Peyer's patch (tissue), 4 donors: ENCODE results near the gene SCNN1B. TPM values are rescaled to one million over a fixed set of nuclear protein-coding genes. Genes with fewer than 3 reads are reported as not detected.

Source experiments
- DNase-seq, 3 donors: peaks; one replicate each; pipeline ENCODE4 v3.0.0-alpha.2; 2017 to 2019
- H3K27ac ChIP-seq, 4 donors: fragments of 200-600 bp; sonication (generic); one replicate each; pipeline ENCODE4 v1.5.1; 2016 to 2019
- H3K27me3 ChIP-seq, 2 donors: fragments of 200-600 bp; sonication (generic); one replicate each; pipeline ENCODE4 v1.5.1; 2019
- H3K36me3 ChIP-seq, 3 donors: fragments of 200-600 bp; sonication (generic); one replicate each; pipeline ENCODE4 v1.5.1; 2016 to 2019
- H3K4me1 ChIP-seq, 4 donors: fragments of 200-600 bp; sonication (generic); one replicate each; pipeline ENCODE4 v1.5.1; 2016 to 2019
- H3K4me3 ChIP-seq, 4 donors: fragments of 200-600 bp; sonication (generic); 1 replicate in 3 of 4; 2 replicates in 1 of 4; pipeline ENCODE4 v1.5.1; 2016 to 2019; ENCODE audit warnings: mild to moderate bottlenecking in 1 of 4
- H3K9me3 ChIP-seq, 4 donors: fragments of 200-600 bp; sonication (generic); one replicate each; pipeline ENCODE4 v1.5.1; 2016 to 2019; ENCODE audit warnings: mild to moderate bottlenecking in 1 of 4
- POLR2A ChIP-seq, 2 donors: fragments of 450-650 bp; IDR thresholded peaks; one replicate each; pipeline ENCODE4 v1.5.1; 2017; ENCODE audit warnings: antibody characterized with exemption in 2 of 2, mild to moderate bottlenecking in 2 of 2, moderate library complexity in 2 of 2
- total RNA-seq, 4 donors: library from RNA; depleted of rRNA; stranded (reverse); fragments of >200 nt; gene quantifications; one replicate each; pipeline ENCODE4 v1.1.0, GENCODE V29; 2016
- TF ChIP-seq, protein P1 (sequence below), 6 experiments: fragments of 450-650 bp in 4 of 6; fragments of 200-600 bp in 2 of 6; sonication (generic) in 1 of 6; IDR thresholded peaks; one replicate each; pipeline ENCODE4 v1.5.1; 2017 to 2019; ENCODE audit warnings: antibody characterized with exemption in 6 of 6, mild to moderate bottlenecking in 3 of 6, moderate library complexity in 1 of 6

Gene SCNN1B
- total RNA-seq, 4 donors from 2014 or later: 4.3 to 9.6 (median 6.6) TPM; not detected in 1

DNA sequence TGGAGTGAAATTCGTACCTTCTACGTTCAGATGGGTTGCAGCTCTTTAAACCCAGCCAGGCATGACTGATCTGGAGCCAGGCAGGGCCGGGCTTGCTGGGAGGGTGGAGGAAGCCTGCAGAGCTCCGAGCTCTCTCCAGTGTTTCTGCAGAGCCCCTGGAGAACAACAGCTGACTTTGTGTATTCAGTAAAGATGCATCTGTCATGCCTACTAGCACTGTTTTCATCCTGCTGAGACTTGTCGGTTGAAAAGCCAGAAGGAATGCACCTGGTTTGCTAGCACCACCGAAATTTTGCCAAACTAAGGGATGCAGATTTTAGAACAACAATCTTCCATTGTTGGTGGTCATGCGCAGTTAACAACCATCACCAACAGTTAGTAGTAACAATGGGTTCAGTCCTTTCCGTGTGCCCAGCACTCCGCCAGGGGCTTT is 22.4 kb upstream of the SCNN1B start:
- no peaks in the 10 kb centered on the region for H3K4me1 ChIP-seq
- no peak overlapping the region for H3K4me3 ChIP-seq
- no peak for TF ChIP-seq POLR2A (IDR thresholded peaks at IDR 0.05)
- TF ChIP-seq, protein P1, sequence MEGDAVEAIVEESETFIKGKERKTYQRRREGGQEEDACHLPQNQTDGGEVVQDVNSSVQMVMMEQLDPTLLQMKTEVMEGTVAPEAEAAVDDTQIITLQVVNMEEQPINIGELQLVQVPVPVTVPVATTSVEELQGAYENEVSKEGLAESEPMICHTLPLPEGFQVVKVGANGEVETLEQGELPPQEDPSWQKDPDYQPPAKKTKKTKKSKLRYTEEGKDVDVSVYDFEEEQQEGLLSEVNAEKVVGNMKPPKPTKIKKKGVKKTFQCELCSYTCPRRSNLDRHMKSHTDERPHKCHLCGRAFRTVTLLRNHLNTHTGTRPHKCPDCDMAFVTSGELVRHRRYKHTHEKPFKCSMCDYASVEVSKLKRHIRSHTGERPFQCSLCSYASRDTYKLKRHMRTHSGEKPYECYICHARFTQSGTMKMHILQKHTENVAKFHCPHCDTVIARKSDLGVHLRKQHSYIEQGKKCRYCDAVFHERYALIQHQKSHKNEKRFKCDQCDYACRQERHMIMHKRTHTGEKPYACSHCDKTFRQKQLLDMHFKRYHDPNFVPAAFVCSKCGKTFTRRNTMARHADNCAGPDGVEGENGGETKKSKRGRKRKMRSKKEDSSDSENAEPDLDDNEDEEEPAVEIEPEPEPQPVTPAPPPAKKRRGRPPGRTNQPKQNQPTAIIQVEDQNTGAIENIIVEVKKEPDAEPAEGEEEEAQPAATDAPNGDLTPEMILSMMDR (IDR thresholded peaks at IDR 0.05): no peak
- H3K27ac ChIP-seq: no peak overlapping the region
- H3K27me3 ChIP-seq: no peaks in the 10 kb centered on the region
- H3K9me3 ChIP-seq: no peaks in the 10 kb centered on the region
- H3K36me3 ChIP-seq: no peaks in the 10 kb centered on the region
- no peak for DNase-seq

DNA sequence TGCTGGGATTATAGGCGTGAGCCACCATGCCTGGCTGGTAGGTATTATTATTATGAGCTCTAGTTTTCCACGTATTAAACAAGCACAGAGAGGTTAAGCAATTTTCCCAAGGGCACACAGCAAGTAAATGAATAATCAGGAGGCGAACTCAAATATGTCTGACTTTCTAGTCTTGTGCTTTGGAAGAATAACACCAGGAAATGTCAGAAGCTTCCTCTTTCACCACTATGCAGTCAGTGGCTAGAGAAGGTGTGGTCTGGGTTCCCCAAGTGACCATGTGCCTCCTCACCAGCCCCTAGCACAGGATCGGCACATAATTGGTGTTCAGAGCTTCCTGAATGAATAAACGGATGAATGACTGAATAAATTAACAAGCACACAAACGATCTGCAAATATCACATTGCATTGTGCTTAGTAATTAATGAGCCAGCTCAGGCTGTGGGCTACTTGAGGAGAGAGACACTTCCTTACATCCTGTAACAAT is 21.6 kb upstream of the SCNN1B start:
- Histone ChIP-seq H3K4me1 (no peaks in the 10 kb centered on the region), H3K4me3 (no peak overlapping the region), H3K27ac (no peak overlapping the region), H3K27me3 (no peaks in the 10 kb centered on the region), H3K36me3 (no peaks in the 10 kb centered on the region), H3K9me3 (no peaks in the 10 kb centered on the region)
- DNase-seq: no peak
- TF ChIP-seq, protein P1 (IDR thresholded peaks at IDR 0.05): no peak
- no peak for TF ChIP-seq POLR2A (IDR thresholded peaks at IDR 0.05)

DNA sequence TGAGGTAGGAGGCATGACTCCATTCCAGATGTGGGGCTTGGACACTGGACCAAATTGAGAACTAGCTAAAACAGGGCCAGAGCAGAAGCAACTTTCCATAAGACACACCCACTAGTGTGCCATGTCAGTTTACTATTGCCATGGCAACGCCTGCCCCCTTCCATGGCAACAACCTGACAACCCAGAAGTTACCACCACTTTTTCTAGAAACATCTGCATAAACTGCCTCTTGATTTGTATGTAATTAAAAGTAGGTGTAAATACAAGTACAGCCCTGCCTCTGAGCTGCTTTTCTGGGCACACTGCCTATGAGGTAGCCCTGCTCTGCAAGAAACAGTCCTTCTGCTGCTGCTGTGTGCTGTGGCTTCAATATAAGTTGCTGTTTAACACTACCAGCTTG is 19.5 kb upstream of the SCNN1B start:
- no peaks in the 10 kb centered on the region for H3K36me3 ChIP-seq
- H3K9me3 ChIP-seq: no peaks in the 10 kb centered on the region
- H3K4me3 ChIP-seq: no peak overlapping the region
- DNase-seq: no peak
- no peak overlapping the region for H3K27ac ChIP-seq
- no peaks in the 10 kb centered on the region for H3K4me1 ChIP-seq
- H3K27me3 ChIP-seq: no peaks in the 10 kb centered on the region
- TF ChIP-seq POLR2A (IDR thresholded peaks at IDR 0.05): no peak
- TF ChIP-seq, protein P1 (IDR thresholded peaks at IDR 0.05): no peak

DNA sequence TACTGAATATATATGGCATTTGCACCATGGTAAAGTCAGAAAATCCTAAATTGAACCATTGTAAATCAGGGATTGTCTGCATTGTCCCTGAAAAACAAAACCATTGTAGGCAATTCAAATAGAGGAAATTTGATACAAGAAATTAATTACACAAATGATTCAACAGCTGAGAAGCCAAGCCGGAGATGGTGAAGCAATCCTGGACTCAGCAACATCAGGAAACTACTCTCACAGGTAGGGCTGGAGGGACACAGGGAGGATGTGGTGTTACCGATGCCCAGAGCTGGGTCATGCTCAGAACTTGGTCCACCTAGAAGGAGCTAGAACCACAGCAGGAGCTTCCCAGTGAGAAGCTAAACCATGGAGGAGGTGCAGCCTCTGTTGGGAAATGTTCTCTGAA is 18.5 kb upstream of the SCNN1B start:
- H3K9me3 ChIP-seq: no peaks in the 10 kb centered on the region
- DNase-seq: no peak
- no peaks in the 10 kb centered on the region for H3K4me1 ChIP-seq

DNA sequence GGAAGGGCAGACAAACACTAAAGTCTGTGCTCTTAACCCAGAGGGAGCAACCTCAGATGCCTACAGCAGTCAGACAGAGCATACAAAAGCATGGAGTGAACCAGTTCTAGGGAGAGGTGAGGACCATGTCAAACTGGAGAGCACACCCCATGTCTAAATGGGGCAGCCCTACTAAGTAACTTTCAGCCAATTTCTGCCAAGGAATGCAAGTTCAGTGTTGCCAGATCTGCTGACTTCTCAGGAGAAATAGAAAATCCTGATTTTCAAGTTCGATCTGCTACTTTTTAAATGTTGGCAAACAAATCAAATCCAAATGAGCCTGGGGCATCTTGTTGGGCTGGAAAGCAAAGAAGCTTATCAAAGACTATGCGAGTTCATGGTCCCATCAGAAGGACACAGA is 17.5 kb upstream of the SCNN1B start:
- DNase-seq: no peak
- H3K27ac ChIP-seq: no peak overlapping the region
- TF ChIP-seq, protein P1 (IDR thresholded peaks at IDR 0.05): no peak
- no peak for TF ChIP-seq POLR2A (IDR thresholded peaks at IDR 0.05)
- no peaks in the 10 kb centered on the region for H3K27me3 ChIP-seq
- H3K4me3 ChIP-seq: no peak overlapping the region
- no peaks in the 10 kb centered on the region for H3K9me3 ChIP-seq
- no peaks in the 10 kb centered on the region for H3K4me1 ChIP-seq
- no peaks in the 10 kb centered on the region for H3K36me3 ChIP-seq

More for the DNA sequence above, 18.5 kb upstream of the SCNN1B start:
- no peak overlapping the region for H3K4me3 ChIP-seq
- H3K27ac ChIP-seq: no peak overlapping the region
- H3K27me3 ChIP-seq: no peaks in the 10 kb centered on the region
- no peak for TF ChIP-seq POLR2A (IDR thresholded peaks at IDR 0.05)
- TF ChIP-seq, protein P1 (IDR thresholded peaks at IDR 0.05): no peak
- no peaks in the 10 kb centered on the region for H3K36me3 ChIP-seq

DNA sequence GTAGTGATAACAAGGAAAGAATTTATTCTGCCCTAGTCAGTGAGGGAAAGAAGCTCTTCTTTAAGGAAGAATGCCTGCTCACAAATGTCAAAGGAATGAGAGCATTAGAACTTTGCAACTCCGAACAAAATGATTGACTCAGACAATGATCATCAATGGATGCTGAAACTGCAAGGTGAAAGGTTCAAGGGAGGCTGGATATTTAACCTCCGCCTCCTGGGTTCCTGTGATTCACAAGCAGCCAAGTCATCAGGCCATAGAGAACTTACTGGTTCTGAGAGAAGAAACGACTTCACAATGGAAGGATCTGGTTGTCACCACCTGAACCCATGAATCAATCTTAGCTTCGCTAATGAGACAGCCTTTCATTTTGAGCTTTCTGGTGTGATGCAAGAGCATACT is 16.0 kb upstream of the SCNN1B start:
- H3K36me3 ChIP-seq: no peaks in the 10 kb centered on the region
- no peaks in the 10 kb centered on the region for H3K9me3 ChIP-seq
- H3K4me1 ChIP-seq: no peaks in the 10 kb centered on the region
- TF ChIP-seq, protein P1 (IDR thresholded peaks at IDR 0.05): no peak
- no peak for TF ChIP-seq POLR2A (IDR thresholded peaks at IDR 0.05)
- H3K27me3 ChIP-seq: no peaks in the 10 kb centered on the region
- H3K4me3 ChIP-seq: no peak overlapping the region
- no peak overlapping the region for H3K27ac ChIP-seq
- no peak for DNase-seq
